Liver (tissue), 9 donors: ENCODE measurements around the gene PAX7. TPM values are rescaled to one million over a fixed set of nuclear protein-coding genes. Genes with fewer than 3 reads are reported as not detected.

Source experiments
- DNase-seq: peaks from one replicate; pipeline ENCODE4 v3.0.0-alpha.2; 2017; ENCODE audit warnings: low spot score
- H3K27ac ChIP-seq, 2 donors: one replicate each; pipeline ENCODE4 v1.7.0; 2013; ENCODE audit warnings: inconsistent platforms in 2 of 2, low read length in 2 of 2, control low read depth in 1 of 2, low read depth in 1 of 2, mild to moderate bottlenecking in 1 of 2
- H3K27me3 ChIP-seq, 4 donors: one replicate each; pipeline versions ENCODE4 v1.6.1 to v1.7.0; 2013; ENCODE audit warnings: low read length in 3 of 4, inconsistent platforms in 1 of 4, mild to moderate bottlenecking in 1 of 4, moderate library complexity in 1 of 4; ENCODE audit not compliant: control insufficient read depth in 4 of 4, insufficient read depth in 4 of 4
- H3K36me3 ChIP-seq, 4 donors: one replicate each; pipeline versions ENCODE4 v1.6.1 to v1.7.0; 2013; ENCODE audit warnings: low read length in 3 of 4, mild to moderate bottlenecking in 3 of 4, low read depth in 1 of 4, moderate library complexity in 1 of 4; ENCODE audit not compliant: control insufficient read depth in 4 of 4, insufficient read depth in 3 of 4
- H3K4me1 ChIP-seq, 4 donors: one replicate each; pipeline versions ENCODE4 v1.6.1 to v1.7.0; 2013; ENCODE audit warnings: low read length in 3 of 4, mild to moderate bottlenecking in 3 of 4, moderate library complexity in 1 of 4; ENCODE audit not compliant: control insufficient read depth in 4 of 4, insufficient read depth in 4 of 4
- H3K4me3 ChIP-seq, 3 donors: one replicate each; pipeline versions ENCODE4 v1.6.1 to v1.7.0; 2013; ENCODE audit warnings: low read length in 3 of 3, control low read depth in 1 of 3, low read depth in 1 of 3, mild to moderate bottlenecking in 1 of 3
- H3K9ac ChIP-seq, 2 donors: one replicate each; pipeline ENCODE4 v1.7.0; 2013; ENCODE audit warnings: low read length in 2 of 2, mild to moderate bottlenecking in 2 of 2, moderate library complexity in 2 of 2, control low read depth in 1 of 2, low read depth in 1 of 2
- H3K9me3 ChIP-seq, 4 donors: one replicate each; pipeline versions ENCODE4 v1.6.1 to v1.7.0; 2013; ENCODE audit warnings: low read length in 3 of 4; ENCODE audit not compliant: control insufficient read depth in 4 of 4
- CTCF ChIP-seq: fragments of 150-350 bp; IDR thresholded peaks from 2 replicates; pipeline ENCODE4 v1.5.1; 2017; ENCODE audit warnings: improper control_type of control experiment, low read depth, low read length; ENCODE audit not compliant: missing input control
- EGR1 ChIP-seq, 2 donors: IDR thresholded peaks; 2 replicates each; pipeline ENCODE4 v1.6.1; 2016 to 2018; ENCODE audit warnings: antibody characterized with exemption in 2 of 2, low read depth in 2 of 2
- FOXA1 ChIP-seq: IDR thresholded peaks from 2 replicates; pipeline ENCODE4 v1.6.1; 2016; ENCODE audit warnings: antibody characterized with exemption
- FOXA2 ChIP-seq: IDR thresholded peaks from 2 replicates; pipeline ENCODE4 v1.6.1; 2016; ENCODE audit warnings: antibody characterized with exemption
- HNF4A ChIP-seq, 2 donors: conservative IDR thresholded peaks; 2 replicates each; pipeline ENCODE4 v1.6.1; 2016; ENCODE audit warnings: antibody characterized with exemption in 2 of 2, mild to moderate bottlenecking in 2 of 2
- HNF4G ChIP-seq: IDR thresholded peaks from 2 replicates; pipeline ENCODE4 v1.6.1; 2016; ENCODE audit warnings: antibody characterized with exemption
- JUND ChIP-seq, 2 donors: IDR thresholded peaks; 2 replicates each; pipeline ENCODE4 v1.6.1; 2016; ENCODE audit warnings: antibody characterized with exemption in 2 of 2
- NR2F2 ChIP-seq: IDR thresholded peaks from 2 replicates; pipeline ENCODE4 v1.6.1; 2016; ENCODE audit warnings: antibody characterized with exemption
- RAD21 ChIP-seq, 2 donors: IDR thresholded peaks; 2 replicates each; pipeline ENCODE4 v1.6.1; 2016; ENCODE audit warnings: antibody characterized with exemption in 2 of 2, mild to moderate bottlenecking in 2 of 2
- SP1 ChIP-seq: IDR thresholded peaks from 2 replicates; pipeline ENCODE4 v1.6.1; 2018; ENCODE audit warnings: antibody characterized with exemption, mild to moderate bottlenecking
- TAF1 ChIP-seq: conservative IDR thresholded peaks from 2 replicates; pipeline ENCODE4 v1.6.1; 2016; ENCODE audit warnings: antibody characterized with exemption, mild to moderate bottlenecking
- YY1 ChIP-seq: IDR thresholded peaks from 2 replicates; pipeline ENCODE4 v1.6.1; 2016; ENCODE audit warnings: antibody characterized with exemption, mild to moderate bottlenecking
- WGBS: extraction: QIAGEN DNeasy Blood & Tissue Kit; methylation state at CpG from one replicate; pipeline ENCODE4 v1.1.7; 2013; 5-methylcytosine and 5-hydroxymethylcytosine counted together
- polyA plus RNA-seq, 2 donors: library from polyadenylated mRNA; stranded (reverse) in 1 of 2; unstranded in 1 of 2; fragments of 200-250 nt in 1 of 2; fragments of >200 nt in 1 of 2; fragmentation: Nextera tagmentation in 1 of 2; extraction: Ambion mirVana in 1 of 2; gene quantifications; one replicate each; pipeline versions ENCODE4 v1.2.1 to v1.2.3, GENCODE V29; 2013 to 2015
- total RNA-seq, 2 donors: library from RNA; depleted of rRNA; stranded (reverse); fragments of >200 nt; gene quantifications; one replicate each; pipeline ENCODE4 v1.2.3, GENCODE V29; 2014
- TF ChIP-seq, protein P1 (sequence below): IDR thresholded peaks from 2 replicates; pipeline ENCODE4 v1.6.1; 2016; ENCODE audit warnings: antibody characterized with exemption, mild to moderate bottlenecking
- TF ChIP-seq, protein P2 (sequence below): IDR thresholded peaks from 2 replicates; pipeline ENCODE4 v1.6.1; 2016; ENCODE audit warnings: antibody characterized with exemption
- TF ChIP-seq, protein P3 (sequence below): IDR thresholded peaks from 2 replicates; pipeline ENCODE4 v1.6.1; 2016; ENCODE audit warnings: antibody characterized with exemption
- TF ChIP-seq, protein P4 (sequence below): IDR thresholded peaks from 2 replicates; pipeline ENCODE4 v1.6.1; 2016; ENCODE audit warnings: antibody characterized with exemption
- donor health status: healthy.
- donor health status: healthy.
- donor health status: healthy.
- donor health status: healthy.
- donor health status: healthy.

PAX7 gene
- total and polyA plus RNA-seq, 4 donors = not detected

DNA sequence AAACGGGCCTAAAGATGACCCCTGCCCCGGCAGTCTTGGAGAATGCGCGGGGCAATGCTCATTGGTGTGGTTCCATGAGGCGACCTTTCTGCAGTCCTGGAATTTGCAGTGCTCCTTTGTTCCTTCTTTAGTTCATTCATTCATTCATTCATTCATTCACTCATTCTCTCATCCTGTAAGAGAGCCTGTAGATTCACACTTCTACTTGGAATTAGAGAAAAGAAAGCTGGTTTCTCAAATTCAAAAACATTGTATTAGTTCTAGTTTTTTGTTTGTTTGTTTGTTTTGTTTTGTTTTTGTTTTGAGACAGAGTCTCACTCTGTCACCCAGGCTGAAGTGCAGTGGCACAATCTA lies 31.6 kb downstream of the PAX7 start:
- Histone ChIP-seq H3K4me3 (no peak overlapping the region), H3K4me1 (no peaks in the 10 kb centered on the region), H3K36me3 (no peaks in the 10 kb centered on the region), H3K27me3 (peaks cover 0 to 7% (median 0%) of the 10 kb centered on the region in 4 donors), H3K9me3 (no peaks in the 10 kb centered on the region), H3K27ac (no peak overlapping the region), H3K9ac (no peak overlapping the region)
- no peak for TF ChIP-seq RAD21 (IDR thresholded peaks at IDR 0.05)
- no peak for TF ChIP-seq EGR1 (IDR thresholded peaks at IDR 0.05; ENCODE audit: low read depth in 2 of 2)
- TF ChIP-seq YY1 = no peak
- TF ChIP-seq, protein P1, sequence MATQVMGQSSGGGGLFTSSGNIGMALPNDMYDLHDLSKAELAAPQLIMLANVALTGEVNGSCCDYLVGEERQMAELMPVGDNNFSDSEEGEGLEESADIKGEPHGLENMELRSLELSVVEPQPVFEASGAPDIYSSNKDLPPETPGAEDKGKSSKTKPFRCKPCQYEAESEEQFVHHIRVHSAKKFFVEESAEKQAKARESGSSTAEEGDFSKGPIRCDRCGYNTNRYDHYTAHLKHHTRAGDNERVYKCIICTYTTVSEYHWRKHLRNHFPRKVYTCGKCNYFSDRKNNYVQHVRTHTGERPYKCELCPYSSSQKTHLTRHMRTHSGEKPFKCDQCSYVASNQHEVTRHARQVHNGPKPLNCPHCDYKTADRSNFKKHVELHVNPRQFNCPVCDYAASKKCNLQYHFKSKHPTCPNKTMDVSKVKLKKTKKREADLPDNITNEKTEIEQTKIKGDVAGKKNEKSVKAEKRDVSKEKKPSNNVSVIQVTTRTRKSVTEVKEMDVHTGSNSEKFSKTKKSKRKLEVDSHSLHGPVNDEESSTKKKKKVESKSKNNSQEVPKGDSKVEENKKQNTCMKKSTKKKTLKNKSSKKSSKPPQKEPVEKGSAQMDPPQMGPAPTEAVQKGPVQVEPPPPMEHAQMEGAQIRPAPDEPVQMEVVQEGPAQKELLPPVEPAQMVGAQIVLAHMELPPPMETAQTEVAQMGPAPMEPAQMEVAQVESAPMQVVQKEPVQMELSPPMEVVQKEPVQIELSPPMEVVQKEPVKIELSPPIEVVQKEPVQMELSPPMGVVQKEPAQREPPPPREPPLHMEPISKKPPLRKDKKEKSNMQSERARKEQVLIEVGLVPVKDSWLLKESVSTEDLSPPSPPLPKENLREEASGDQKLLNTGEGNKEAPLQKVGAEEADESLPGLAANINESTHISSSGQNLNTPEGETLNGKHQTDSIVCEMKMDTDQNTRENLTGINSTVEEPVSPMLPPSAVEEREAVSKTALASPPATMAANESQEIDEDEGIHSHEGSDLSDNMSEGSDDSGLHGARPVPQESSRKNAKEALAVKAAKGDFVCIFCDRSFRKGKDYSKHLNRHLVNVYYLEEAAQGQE = no peak
- no peak for TF ChIP-seq JUND (IDR thresholded peaks at IDR 0.05)
- TF ChIP-seq, protein P2, sequence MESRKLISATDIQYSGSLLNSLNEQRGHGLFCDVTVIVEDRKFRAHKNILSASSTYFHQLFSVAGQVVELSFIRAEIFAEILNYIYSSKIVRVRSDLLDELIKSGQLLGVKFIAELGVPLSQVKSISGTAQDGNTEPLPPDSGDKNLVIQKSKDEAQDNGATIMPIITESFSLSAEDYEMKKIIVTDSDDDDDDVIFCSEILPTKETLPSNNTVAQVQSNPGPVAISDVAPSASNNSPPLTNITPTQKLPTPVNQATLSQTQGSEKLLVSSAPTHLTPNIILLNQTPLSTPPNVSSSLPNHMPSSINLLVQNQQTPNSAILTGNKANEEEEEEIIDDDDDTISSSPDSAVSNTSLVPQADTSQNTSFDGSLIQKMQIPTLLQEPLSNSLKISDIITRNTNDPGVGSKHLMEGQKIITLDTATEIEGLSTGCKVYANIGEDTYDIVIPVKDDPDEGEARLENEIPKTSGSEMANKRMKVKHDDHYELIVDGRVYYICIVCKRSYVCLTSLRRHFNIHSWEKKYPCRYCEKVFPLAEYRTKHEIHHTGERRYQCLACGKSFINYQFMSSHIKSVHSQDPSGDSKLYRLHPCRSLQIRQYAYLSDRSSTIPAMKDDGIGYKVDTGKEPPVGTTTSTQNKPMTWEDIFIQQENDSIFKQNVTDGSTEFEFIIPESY = no peak
- TF ChIP-seq FOXA2 = no peak
- TF ChIP-seq HNF4G = no peak
- TF ChIP-seq FOXA1 = no peak
- no peak for TF ChIP-seq SP1
- TF ChIP-seq TAF1 = no peak
- TF ChIP-seq, protein P3, sequence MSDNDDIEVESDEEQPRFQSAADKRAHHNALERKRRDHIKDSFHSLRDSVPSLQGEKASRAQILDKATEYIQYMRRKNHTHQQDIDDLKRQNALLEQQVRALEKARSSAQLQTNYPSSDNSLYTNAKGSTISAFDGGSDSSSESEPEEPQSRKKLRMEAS = no peak
- no peak for TF ChIP-seq NR2F2
- TF ChIP-seq CTCF = no peak
- TF ChIP-seq HNF4A (conservative IDR thresholded peaks at IDR 0.05) = no peak
- no peak for DNase-seq
- WGBS = 48% methylated on average over 5 of the region's 5 CpGs

DNA sequence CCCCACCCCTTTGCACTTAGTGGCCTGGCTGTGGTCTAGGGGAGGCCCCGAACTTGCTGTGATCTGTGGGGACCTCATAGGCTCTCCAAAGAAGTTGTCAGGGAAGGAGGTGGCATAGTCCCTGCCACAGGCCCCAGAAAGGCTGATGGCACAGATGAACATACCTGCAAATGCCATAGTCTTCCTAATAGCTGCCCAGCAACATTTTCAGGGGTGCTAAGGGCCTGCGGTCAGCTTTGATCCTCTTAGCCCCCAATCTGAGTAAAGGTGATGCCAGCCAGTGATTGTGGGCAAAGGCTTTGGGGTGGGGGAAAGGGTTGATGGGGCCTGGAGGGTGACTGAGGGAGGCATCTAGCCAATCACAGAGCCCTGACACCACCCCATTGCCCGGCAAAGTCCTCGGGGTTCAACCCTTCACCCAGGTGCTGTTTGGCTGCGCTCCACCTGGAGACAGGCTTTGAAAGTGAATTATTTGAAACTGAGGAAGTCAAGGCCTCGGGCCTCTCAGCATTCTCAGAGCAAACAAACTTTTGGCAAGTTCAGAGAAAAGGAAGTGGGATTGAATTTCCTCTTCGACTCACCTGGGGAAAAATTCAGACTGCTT lies 35.8 kb downstream of the PAX7 start:
- no peak for DNase-seq
- H3K36me3 ChIP-seq = no peaks in the 10 kb centered on the region
- H3K9ac ChIP-seq = no peak overlapping the region
- H3K9me3 ChIP-seq = no peaks in the 10 kb centered on the region
- H3K27ac ChIP-seq = no peak overlapping the region
- no peak overlapping the region for H3K4me3 ChIP-seq
- 58% methylated on average over 7 of the region's 7 CpGs for WGBS
- no peaks in the 10 kb centered on the region for H3K4me1 ChIP-seq
- peaks cover 0 to 4% (median 0%) of the 10 kb centered on the region in 4 donors for H3K27me3 ChIP-seq
- TF ChIP-seq, protein P2 = no peak
- TF ChIP-seq CTCF = no peak
- TF ChIP-seq YY1 = no peak
- TF ChIP-seq, protein P4, sequence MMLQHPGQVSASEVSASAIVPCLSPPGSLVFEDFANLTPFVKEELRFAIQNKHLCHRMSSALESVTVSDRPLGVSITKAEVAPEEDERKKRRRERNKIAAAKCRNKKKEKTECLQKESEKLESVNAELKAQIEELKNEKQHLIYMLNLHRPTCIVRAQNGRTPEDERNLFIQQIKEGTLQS = no peak
- no peak for TF ChIP-seq FOXA1
- TF ChIP-seq RAD21 (IDR thresholded peaks at IDR 0.05) = no peak
- TF ChIP-seq, protein P3 = no peak
